HEK293 (cell line): Measurements from ENCODE around the gene MMP24.
A peak's percentile ranks its signal among the peaks of the same experiment; 100 is the strongest.

Source experiments
- BCL11A ChIP-seq: fragments of 450-650 bp; formaldehyde crosslinking; IDR thresholded peaks from 2 replicates; pipeline ENCODE4 v1.5.1; 2016; ENCODE audit warnings: low read depth, missing biosample characterization, missing genetic modification characterization
- KLF10 ChIP-seq: fragments of 450-650 bp; IDR thresholded peaks from 2 replicates; pipeline ENCODE4 v1.5.1; 2018; ENCODE audit warnings: missing biosample characterization, mild to moderate bottlenecking, missing genetic modification characterization
- KLF9 ChIP-seq: fragments of 450-650 bp; formaldehyde crosslinking; IDR thresholded peaks from 2 replicates; pipeline ENCODE4 v1.5.1; 2016; ENCODE audit warnings: missing biosample characterization, missing genetic modification characterization, low read depth
- SALL2 ChIP-seq: fragments of 450-650 bp; formaldehyde crosslinking; IDR thresholded peaks from 2 replicates; pipeline ENCODE4 v1.5.0; 2017; ENCODE audit warnings: missing biosample characterization, mild to moderate bottlenecking, missing genetic modification characterization, borderline replicate concordance
- SCRT1 ChIP-seq: fragments of 450-650 bp; formaldehyde crosslinking; IDR thresholded peaks from 2 replicates; pipeline ENCODE4 v1.5.1; 2016; ENCODE audit warnings: missing biosample characterization, missing genetic modification characterization, borderline replicate concordance
- TRIM28 ChIP-seq: IDR thresholded peaks from 2 replicates; pipeline ENCODE4 v1.6.1; 2011; ENCODE audit warnings: low read length, control low read depth, borderline replicate concordance
- ZBTB1 ChIP-seq: fragments of 450-650 bp; formaldehyde crosslinking; IDR thresholded peaks from 2 replicates; pipeline ENCODE4 v1.5.1; 2016; ENCODE audit warnings: missing biosample characterization, missing genetic modification characterization
- ZBTB7A ChIP-seq: fragments of 450-650 bp; formaldehyde crosslinking; IDR thresholded peaks from 2 replicates; pipeline ENCODE4 v1.5.1; 2016; ENCODE audit warnings: low read depth, missing biosample characterization, missing genetic modification characterization
- ZEB2 ChIP-seq: fragments of 450-650 bp; formaldehyde crosslinking; IDR thresholded peaks from 2 replicates; pipeline ENCODE4 v1.5.1; 2016; ENCODE audit warnings: missing biosample characterization, missing genetic modification characterization
- ZFP41 ChIP-seq: fragments of 450-650 bp; formaldehyde crosslinking; IDR thresholded peaks from 2 replicates; pipeline ENCODE4 v1.5.1; 2016; ENCODE audit warnings: missing biosample characterization, missing genetic modification characterization, borderline replicate concordance
- ZNF324 ChIP-seq: fragments of 450-650 bp; formaldehyde crosslinking; IDR thresholded peaks from 2 replicates; pipeline ENCODE4 v1.5.1; 2016; ENCODE audit warnings: missing biosample characterization, missing genetic modification characterization
- ZNF350 ChIP-seq: fragments of 450-650 bp; formaldehyde crosslinking; IDR thresholded peaks from 2 replicates; pipeline ENCODE4 v1.5.0; 2017; ENCODE audit warnings: missing biosample characterization, mild to moderate bottlenecking, missing genetic modification characterization
- ZNF366 ChIP-seq: fragments of 450-650 bp; formaldehyde crosslinking; conservative IDR thresholded peaks from 2 replicates; pipeline ENCODE4 v1.5.1; 2016; ENCODE audit warnings: missing biosample characterization, missing genetic modification characterization
- ZNF391 ChIP-seq: fragments of 450-650 bp; formaldehyde crosslinking; IDR thresholded peaks from 2 replicates; pipeline ENCODE4 v1.5.1; 2016; ENCODE audit warnings: low read depth, missing biosample characterization, missing genetic modification characterization, borderline replicate concordance
- ZNF394 ChIP-seq: fragments of 450-650 bp; formaldehyde crosslinking; IDR thresholded peaks from 2 replicates; pipeline ENCODE4 v1.5.1; 2016; ENCODE audit warnings: missing biosample characterization, missing genetic modification characterization, mild to moderate bottlenecking, moderate library complexity, borderline replicate concordance
- ZNF48 ChIP-seq: fragments of 450-650 bp; formaldehyde crosslinking; IDR thresholded peaks from 2 replicates; pipeline ENCODE4 v1.5.1; 2016; ENCODE audit warnings: missing biosample characterization, missing genetic modification characterization
- ZNF529 ChIP-seq: fragments of 450-650 bp; formaldehyde crosslinking; IDR thresholded peaks from 2 replicates; pipeline ENCODE4 v1.5.1; 2017; ENCODE audit warnings: missing genetic modification characterization, missing biosample characterization; ENCODE audit not compliant: insufficient replicate concordance
- ZNF585B ChIP-seq: fragments of 450-650 bp; formaldehyde crosslinking; IDR thresholded peaks from 2 replicates; pipeline ENCODE4 v1.5.1; 2016; ENCODE audit warnings: missing biosample characterization, missing genetic modification characterization
- ZNF600 ChIP-seq: fragments of 450-650 bp; formaldehyde crosslinking; IDR thresholded peaks from 2 replicates; pipeline ENCODE4 v1.5.1; 2016; ENCODE audit warnings: missing biosample characterization, missing genetic modification characterization
- TF ChIP-seq, protein P1 (sequence below): fragments of 450-650 bp; formaldehyde crosslinking; IDR thresholded peaks from 2 replicates; pipeline ENCODE4 v1.5.1; 2016; ENCODE audit warnings: missing biosample characterization, missing genetic modification characterization
- TF ChIP-seq, protein P2 (sequence below): fragments of 450-650 bp; formaldehyde crosslinking; IDR thresholded peaks from 2 replicates; pipeline ENCODE4 v1.5.1; 2016; ENCODE audit warnings: missing biosample characterization, missing genetic modification characterization, low read depth
- TF ChIP-seq, protein P3 (sequence below): fragments of 450-650 bp; formaldehyde crosslinking; IDR thresholded peaks from 2 replicates; pipeline ENCODE4 v1.5.1; 2016; ENCODE audit warnings: missing biosample characterization, missing genetic modification characterization
- TF ChIP-seq, protein P4 (sequence below): fragments of 450-650 bp; formaldehyde crosslinking; IDR thresholded peaks from 2 replicates; pipeline ENCODE4 v1.5.1; 2016; ENCODE audit warnings: missing biosample characterization, missing genetic modification characterization
- TF ChIP-seq, protein P5 (sequence below): fragments of 450-650 bp; formaldehyde crosslinking; IDR thresholded peaks from 2 replicates; pipeline ENCODE4 v1.5.1; 2016; ENCODE audit warnings: missing biosample characterization, missing genetic modification characterization, borderline replicate concordance
- TF ChIP-seq, protein P6 (sequence below): fragments of 450-650 bp; formaldehyde crosslinking; IDR thresholded peaks from 2 replicates; pipeline ENCODE4 v1.5.1; 2016; ENCODE audit warnings: missing biosample characterization, missing genetic modification characterization, borderline replicate concordance

The MMP24 gene

DNA sequence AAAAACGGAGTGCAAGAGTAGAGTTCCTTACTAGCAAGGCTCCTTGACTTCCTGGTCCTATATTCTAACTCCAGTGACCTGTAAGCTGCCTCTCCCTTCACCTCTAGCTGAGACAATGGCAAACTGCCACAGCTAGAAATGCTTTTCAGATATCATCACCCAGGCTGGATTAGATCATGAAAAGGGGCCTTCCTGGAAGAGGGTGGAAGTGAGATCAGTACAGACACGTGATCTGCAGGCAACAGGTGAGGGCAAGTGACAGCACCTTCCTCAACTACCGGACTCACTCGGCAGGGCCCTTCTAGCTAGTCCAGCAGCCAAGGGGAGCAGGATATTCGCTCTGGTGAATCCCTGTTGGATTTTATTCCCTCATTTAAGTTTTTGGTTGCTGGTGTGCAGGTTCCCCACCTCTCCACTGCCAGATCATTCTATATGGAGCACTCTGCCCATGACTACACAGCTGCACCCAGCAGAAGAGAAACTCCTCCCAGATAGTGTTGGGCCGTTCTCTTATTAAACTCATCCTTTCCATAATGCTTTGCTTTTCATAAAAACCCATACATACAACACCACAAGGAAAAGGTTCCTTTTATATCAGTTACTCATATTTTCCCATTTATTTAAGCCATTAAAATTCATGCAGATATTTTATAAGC is 92.1 kb downstream of the MMP24 start (continued):
- TF ChIP-seq, protein P1, sequence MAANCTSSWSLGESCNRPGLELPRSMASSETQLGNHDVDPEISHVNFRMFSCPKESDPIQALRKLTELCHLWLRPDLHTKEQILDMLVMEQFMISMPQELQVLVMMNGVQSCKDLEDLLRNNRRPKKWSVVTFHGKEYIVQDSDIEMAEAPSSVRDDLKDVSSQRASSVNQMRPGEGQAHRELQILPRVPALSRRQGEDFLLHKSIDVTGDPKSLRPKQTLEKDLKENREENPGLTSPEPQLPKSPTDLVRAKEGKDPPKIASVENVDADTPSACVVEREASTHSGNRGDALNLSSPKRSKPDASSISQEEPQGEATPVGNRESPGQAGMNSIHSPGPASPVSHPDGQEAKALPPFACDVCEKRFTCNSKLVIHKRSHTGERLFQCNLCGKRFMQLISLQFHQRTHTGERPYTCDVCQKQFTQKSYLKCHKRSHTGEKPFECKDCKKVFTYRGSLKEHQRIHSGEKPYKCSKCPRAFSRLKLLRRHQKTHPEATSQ (tag by site-specific recombination) = no peak
- peak; percentile 7; the same call in 1 of the 2 replicates for TF ChIP-seq KLF10
- TF ChIP-seq ZBTB7A (tag by site-specific recombination) = no peak
- peak; percentile 37; the same call in 1 of the 2 replicates for TF ChIP-seq ZNF394 (tag by site-specific recombination)
- TF ChIP-seq, protein P2, sequence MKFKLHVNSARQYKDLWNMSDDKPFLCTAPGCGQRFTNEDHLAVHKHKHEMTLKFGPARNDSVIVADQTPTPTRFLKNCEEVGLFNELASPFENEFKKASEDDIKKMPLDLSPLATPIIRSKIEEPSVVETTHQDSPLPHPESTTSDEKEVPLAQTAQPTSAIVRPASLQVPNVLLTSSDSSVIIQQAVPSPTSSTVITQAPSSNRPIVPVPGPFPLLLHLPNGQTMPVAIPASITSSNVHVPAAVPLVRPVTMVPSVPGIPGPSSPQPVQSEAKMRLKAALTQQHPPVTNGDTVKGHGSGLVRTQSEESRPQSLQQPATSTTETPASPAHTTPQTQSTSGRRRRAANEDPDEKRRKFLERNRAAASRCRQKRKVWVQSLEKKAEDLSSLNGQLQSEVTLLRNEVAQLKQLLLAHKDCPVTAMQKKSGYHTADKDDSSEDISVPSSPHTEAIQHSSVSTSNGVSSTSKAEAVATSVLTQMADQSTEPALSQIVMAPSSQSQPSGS (tag by site-specific recombination) = peak; percentile 20
- TF ChIP-seq SCRT1 = peak; percentile 99
- TF ChIP-seq, protein P3, sequence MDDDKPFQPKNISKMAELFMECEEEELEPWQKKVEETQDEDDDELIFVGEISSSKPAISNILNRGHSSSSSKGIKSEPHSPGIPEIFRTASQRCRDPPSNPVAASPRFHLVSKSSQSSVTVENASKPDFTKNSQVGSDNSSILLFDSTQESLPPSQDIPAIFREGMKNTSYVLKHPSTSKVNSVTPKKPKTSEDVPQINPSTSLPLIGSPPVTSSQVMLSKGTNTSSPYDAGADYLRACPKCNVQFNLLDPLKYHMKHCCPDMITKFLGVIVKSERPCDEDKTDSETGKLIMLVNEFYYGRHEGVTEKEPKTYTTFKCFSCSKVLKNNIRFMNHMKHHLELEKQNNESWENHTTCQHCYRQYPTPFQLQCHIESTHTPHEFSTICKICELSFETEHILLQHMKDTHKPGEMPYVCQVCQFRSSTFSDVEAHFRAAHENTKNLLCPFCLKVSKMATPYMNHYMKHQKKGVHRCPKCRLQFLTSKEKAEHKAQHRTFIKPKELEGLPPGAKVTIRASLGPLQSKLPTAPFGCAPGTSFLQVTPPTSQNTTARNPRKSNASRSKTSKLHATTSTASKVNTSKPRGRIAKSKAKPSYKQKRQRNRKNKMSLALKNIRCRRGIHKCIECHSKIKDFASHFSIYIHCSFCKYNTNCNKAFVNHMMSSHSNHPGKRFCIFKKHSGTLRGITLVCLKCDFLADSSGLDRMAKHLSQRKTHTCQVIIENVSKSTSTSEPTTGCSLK (tag by site-specific recombination) = no peak
- TF ChIP-seq, protein P4, sequence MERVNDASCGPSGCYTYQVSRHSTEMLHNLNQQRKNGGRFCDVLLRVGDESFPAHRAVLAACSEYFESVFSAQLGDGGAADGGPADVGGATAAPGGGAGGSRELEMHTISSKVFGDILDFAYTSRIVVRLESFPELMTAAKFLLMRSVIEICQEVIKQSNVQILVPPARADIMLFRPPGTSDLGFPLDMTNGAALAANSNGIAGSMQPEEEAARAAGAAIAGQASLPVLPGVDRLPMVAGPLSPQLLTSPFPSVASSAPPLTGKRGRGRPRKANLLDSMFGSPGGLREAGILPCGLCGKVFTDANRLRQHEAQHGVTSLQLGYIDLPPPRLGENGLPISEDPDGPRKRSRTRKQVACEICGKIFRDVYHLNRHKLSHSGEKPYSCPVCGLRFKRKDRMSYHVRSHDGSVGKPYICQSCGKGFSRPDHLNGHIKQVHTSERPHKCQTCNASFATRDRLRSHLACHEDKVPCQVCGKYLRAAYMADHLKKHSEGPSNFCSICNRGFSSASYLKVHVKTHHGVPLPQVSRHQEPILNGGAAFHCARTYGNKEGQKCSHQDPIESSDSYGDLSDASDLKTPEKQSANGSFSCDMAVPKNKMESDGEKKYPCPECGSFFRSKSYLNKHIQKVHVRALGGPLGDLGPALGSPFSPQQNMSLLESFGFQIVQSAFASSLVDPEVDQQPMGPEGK (tag by site-specific recombination) = 0 out of 2 replicates have a peak, but pooled peaks have one; percentile 21
- TF ChIP-seq, protein P5, sequence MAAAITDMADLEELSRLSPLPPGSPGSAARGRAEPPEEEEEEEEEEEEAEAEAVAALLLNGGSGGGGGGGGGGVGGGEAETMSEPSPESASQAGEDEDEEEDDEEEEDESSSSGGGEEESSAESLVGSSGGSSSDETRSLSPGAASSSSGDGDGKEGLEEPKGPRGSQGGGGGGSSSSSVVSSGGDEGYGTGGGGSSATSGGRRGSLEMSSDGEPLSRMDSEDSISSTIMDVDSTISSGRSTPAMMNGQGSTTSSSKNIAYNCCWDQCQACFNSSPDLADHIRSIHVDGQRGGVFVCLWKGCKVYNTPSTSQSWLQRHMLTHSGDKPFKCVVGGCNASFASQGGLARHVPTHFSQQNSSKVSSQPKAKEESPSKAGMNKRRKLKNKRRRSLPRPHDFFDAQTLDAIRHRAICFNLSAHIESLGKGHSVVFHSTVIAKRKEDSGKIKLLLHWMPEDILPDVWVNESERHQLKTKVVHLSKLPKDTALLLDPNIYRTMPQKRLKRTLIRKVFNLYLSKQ (tag by site-specific recombination) = no peak
- TF ChIP-seq ZNF350 (tag by site-specific recombination) = no peak
- TF ChIP-seq ZBTB1 (tag by site-specific recombination) = no peak; the same call in 1 of the 2 replicates
- peak; percentile 84 for TF ChIP-seq ZNF366 (tag by site-specific recombination)
- TF ChIP-seq, protein P6, sequence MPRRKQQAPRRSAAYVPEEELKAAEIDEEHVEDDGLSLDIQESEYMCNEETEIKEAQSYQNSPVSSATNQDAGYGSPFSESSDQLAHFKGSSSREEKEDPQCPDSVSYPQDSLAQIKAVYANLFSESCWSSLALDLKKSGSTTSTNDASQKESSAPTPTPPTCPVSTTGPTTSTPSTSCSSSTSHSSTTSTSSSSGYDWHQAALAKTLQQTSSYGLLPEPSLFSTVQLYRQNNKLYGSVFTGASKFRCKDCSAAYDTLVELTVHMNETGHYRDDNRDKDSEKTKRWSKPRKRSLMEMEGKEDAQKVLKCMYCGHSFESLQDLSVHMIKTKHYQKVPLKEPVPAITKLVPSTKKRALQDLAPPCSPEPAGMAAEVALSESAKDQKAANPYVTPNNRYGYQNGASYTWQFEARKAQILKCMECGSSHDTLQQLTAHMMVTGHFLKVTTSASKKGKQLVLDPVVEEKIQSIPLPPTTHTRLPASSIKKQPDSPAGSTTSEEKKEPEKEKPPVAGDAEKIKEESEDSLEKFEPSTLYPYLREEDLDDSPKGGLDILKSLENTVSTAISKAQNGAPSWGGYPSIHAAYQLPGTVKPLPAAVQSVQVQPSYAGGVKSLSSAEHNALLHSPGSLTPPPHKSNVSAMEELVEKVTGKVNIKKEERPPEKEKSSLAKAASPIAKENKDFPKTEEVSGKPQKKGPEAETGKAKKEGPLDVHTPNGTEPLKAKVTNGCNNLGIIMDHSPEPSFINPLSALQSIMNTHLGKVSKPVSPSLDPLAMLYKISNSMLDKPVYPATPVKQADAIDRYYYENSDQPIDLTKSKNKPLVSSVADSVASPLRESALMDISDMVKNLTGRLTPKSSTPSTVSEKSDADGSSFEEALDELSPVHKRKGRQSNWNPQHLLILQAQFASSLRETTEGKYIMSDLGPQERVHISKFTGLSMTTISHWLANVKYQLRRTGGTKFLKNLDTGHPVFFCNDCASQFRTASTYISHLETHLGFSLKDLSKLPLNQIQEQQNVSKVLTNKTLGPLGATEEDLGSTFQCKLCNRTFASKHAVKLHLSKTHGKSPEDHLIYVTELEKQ (tag by site-specific recombination) = peak; percentile 69; the same call in 1 of the 2 replicates
- TF ChIP-seq ZNF585B (tag by site-specific recombination) = no peak
- no peak for TF ChIP-seq ZNF48 (tag by site-specific recombination)
- peak; percentile 68 for TF ChIP-seq ZEB2 (tag by site-specific recombination)
- TF ChIP-seq ZFP41 (tag by site-specific recombination) = no peak
- no peak for TF ChIP-seq KLF9
- TF ChIP-seq TRIM28 = no peak
- TF ChIP-seq ZNF324 (tag by site-specific recombination) = no peak
- peak; percentile 77 for TF ChIP-seq ZNF600
- no peak for TF ChIP-seq ZNF529 (tag by site-specific recombination)
- TF ChIP-seq SALL2 (tag by site-specific recombination) = no peak
- peak; percentile 19 for TF ChIP-seq ZNF391 (tag by site-specific recombination)
- TF ChIP-seq BCL11A (tag by site-specific recombination) = peak; percentile 84; the same call in 1 of the 2 replicates
